ENCODE results near the gene NUDT13.
A peak's percentile ranks its signal among the peaks of the same experiment; 100 is the strongest.

DNA sequence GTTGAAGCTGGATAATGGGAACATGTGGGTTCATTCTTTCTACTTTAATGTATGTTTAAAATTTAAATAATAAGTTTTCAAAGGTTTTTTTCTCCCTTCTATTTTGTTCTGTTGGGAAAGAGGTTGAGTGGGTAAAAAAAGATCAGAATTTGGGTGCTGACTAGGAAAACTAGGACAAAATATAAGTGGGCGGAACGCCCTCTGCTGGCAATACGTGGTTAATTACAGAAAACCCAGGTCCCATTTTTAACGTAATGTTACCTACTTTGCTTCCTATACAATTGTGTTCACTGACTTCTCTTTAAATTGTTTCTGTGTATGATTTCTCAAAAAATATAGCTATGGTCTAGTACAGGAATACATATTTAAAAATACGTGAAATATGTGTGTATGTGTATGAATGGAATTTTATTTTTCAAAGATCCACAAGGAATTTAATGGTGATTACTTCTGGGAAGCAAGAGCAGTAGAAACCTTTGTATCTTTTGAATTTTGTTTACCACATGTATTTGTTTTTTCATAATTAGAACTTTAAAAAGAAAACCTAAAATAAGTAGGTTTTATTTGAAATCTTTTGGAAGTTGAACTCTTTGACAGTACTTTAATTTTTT is 48.9 kb downstream of the NUDT13 start:
- TF ChIP-seq, protein P1, sequence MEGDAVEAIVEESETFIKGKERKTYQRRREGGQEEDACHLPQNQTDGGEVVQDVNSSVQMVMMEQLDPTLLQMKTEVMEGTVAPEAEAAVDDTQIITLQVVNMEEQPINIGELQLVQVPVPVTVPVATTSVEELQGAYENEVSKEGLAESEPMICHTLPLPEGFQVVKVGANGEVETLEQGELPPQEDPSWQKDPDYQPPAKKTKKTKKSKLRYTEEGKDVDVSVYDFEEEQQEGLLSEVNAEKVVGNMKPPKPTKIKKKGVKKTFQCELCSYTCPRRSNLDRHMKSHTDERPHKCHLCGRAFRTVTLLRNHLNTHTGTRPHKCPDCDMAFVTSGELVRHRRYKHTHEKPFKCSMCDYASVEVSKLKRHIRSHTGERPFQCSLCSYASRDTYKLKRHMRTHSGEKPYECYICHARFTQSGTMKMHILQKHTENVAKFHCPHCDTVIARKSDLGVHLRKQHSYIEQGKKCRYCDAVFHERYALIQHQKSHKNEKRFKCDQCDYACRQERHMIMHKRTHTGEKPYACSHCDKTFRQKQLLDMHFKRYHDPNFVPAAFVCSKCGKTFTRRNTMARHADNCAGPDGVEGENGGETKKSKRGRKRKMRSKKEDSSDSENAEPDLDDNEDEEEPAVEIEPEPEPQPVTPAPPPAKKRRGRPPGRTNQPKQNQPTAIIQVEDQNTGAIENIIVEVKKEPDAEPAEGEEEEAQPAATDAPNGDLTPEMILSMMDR (IDR thresholded peaks at IDR 0.05) = peak; percentile 20 to 70 (median 58)
- TF ChIP-seq POLR2A (IDR thresholded peaks at IDR 0.05) = no peak
- TF ChIP-seq EP300 (IDR thresholded peaks at IDR 0.05) = no peak
- no peak for TF ChIP-seq POLR2AphosphoS5 (IDR thresholded peaks at IDR 0.05)

Data from sigmoid colon (tissue), 4 donors.